Liver (tissue), 9 donors: ENCODE data around the gene IFNA4. TPM values are rescaled to one million over a fixed set of nuclear protein-coding genes. Genes with fewer than 3 reads are reported as not detected.

Source experiments
- DNase-seq: peaks from one replicate; pipeline ENCODE4 v3.0.0-alpha.2; 2017; ENCODE audit warnings: low spot score
- H3K27ac ChIP-seq, 2 donors: one replicate each; pipeline ENCODE4 v1.7.0; 2013; ENCODE audit warnings: inconsistent platforms in 2 of 2, low read length in 2 of 2, control low read depth in 1 of 2, low read depth in 1 of 2, mild to moderate bottlenecking in 1 of 2
- H3K27me3 ChIP-seq, 4 donors: one replicate each; pipeline versions ENCODE4 v1.6.1 to v1.7.0; 2013; ENCODE audit warnings: low read length in 3 of 4, inconsistent platforms in 1 of 4, mild to moderate bottlenecking in 1 of 4, moderate library complexity in 1 of 4; ENCODE audit not compliant: control insufficient read depth in 4 of 4, insufficient read depth in 4 of 4
- H3K36me3 ChIP-seq, 4 donors: one replicate each; pipeline versions ENCODE4 v1.6.1 to v1.7.0; 2013; ENCODE audit warnings: low read length in 3 of 4, mild to moderate bottlenecking in 3 of 4, low read depth in 1 of 4, moderate library complexity in 1 of 4; ENCODE audit not compliant: control insufficient read depth in 4 of 4, insufficient read depth in 3 of 4
- H3K4me1 ChIP-seq, 4 donors: one replicate each; pipeline versions ENCODE4 v1.6.1 to v1.7.0; 2013; ENCODE audit warnings: low read length in 3 of 4, mild to moderate bottlenecking in 3 of 4, moderate library complexity in 1 of 4; ENCODE audit not compliant: control insufficient read depth in 4 of 4, insufficient read depth in 4 of 4
- H3K4me3 ChIP-seq, 3 donors: one replicate each; pipeline versions ENCODE4 v1.6.1 to v1.7.0; 2013; ENCODE audit warnings: low read length in 3 of 3, control low read depth in 1 of 3, low read depth in 1 of 3, mild to moderate bottlenecking in 1 of 3
- H3K9ac ChIP-seq, 2 donors: one replicate each; pipeline ENCODE4 v1.7.0; 2013; ENCODE audit warnings: low read length in 2 of 2, mild to moderate bottlenecking in 2 of 2, moderate library complexity in 2 of 2, control low read depth in 1 of 2, low read depth in 1 of 2
- H3K9me3 ChIP-seq, 4 donors: one replicate each; pipeline versions ENCODE4 v1.6.1 to v1.7.0; 2013; ENCODE audit warnings: low read length in 3 of 4; ENCODE audit not compliant: control insufficient read depth in 4 of 4
- CTCF ChIP-seq: fragments of 150-350 bp; IDR thresholded peaks from 2 replicates; pipeline ENCODE4 v1.5.1; 2017; ENCODE audit warnings: improper control_type of control experiment, low read depth, low read length; ENCODE audit not compliant: missing input control
- EGR1 ChIP-seq, 2 donors: IDR thresholded peaks; 2 replicates each; pipeline ENCODE4 v1.6.1; 2016 to 2018; ENCODE audit warnings: antibody characterized with exemption in 2 of 2, low read depth in 2 of 2
- FOXA1 ChIP-seq: IDR thresholded peaks from 2 replicates; pipeline ENCODE4 v1.6.1; 2016; ENCODE audit warnings: antibody characterized with exemption
- GABPA ChIP-seq, 2 donors: IDR thresholded peaks in 1 of 2; conservative IDR thresholded peaks in 1 of 2; 2 replicates each; pipeline ENCODE4 v1.6.1; 2016; ENCODE audit warnings: antibody characterized with exemption in 2 of 2, mild to moderate bottlenecking in 1 of 2, moderate library complexity in 1 of 2
- NR2F2 ChIP-seq: IDR thresholded peaks from 2 replicates; pipeline ENCODE4 v1.6.1; 2016; ENCODE audit warnings: antibody characterized with exemption
- RAD21 ChIP-seq, 2 donors: IDR thresholded peaks; 2 replicates each; pipeline ENCODE4 v1.6.1; 2016; ENCODE audit warnings: antibody characterized with exemption in 2 of 2, mild to moderate bottlenecking in 2 of 2
- YY1 ChIP-seq: IDR thresholded peaks from 2 replicates; pipeline ENCODE4 v1.6.1; 2016; ENCODE audit warnings: antibody characterized with exemption, mild to moderate bottlenecking
- WGBS: extraction: QIAGEN DNeasy Blood & Tissue Kit; methylation state at CpG from one replicate; pipeline ENCODE4 v1.1.7; 2013; 5-methylcytosine and 5-hydroxymethylcytosine counted together
- polyA plus RNA-seq, 2 donors: library from polyadenylated mRNA; stranded (reverse) in 1 of 2; unstranded in 1 of 2; fragments of 200-250 nt in 1 of 2; fragments of >200 nt in 1 of 2; fragmentation: Nextera tagmentation in 1 of 2; extraction: Ambion mirVana in 1 of 2; gene quantifications; one replicate each; pipeline versions ENCODE4 v1.2.1 to v1.2.3, GENCODE V29; 2013 to 2015
- total RNA-seq, 2 donors: library from RNA; depleted of rRNA; stranded (reverse); fragments of >200 nt; gene quantifications; one replicate each; pipeline ENCODE4 v1.2.3, GENCODE V29; 2014
- TF ChIP-seq, protein P1 (sequence below): IDR thresholded peaks from 2 replicates; pipeline ENCODE4 v1.6.1; 2016; ENCODE audit warnings: antibody characterized with exemption, mild to moderate bottlenecking
- donor health status: healthy.
- donor health status: healthy.
- donor health status: healthy.
- donor health status: healthy.
- donor health status: healthy.

Gene IFNA4
- total and polyA plus RNA-seq, 4 donors = not detected

DNA sequence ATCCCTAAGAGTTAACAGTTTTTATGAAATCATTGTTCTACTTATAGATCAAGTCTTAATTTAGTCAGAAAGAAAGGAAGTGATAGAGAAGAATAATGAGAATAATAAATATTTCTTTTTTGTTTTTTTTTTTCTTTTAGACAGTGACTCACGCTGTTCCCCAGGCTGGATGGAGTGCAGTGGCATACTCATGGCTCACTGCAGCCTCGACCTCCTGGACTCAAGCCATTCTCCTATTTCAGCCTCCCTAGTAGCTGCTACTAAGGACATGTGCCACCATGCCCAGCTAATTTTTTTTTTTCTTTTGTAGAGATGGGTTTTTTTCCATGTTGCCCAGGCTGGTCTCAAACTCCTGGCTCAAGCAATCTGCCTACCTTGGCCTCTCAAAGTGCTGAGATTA lies 31.9 kb downstream of the IFNA4 start (continued):
- TF ChIP-seq, protein P1, sequence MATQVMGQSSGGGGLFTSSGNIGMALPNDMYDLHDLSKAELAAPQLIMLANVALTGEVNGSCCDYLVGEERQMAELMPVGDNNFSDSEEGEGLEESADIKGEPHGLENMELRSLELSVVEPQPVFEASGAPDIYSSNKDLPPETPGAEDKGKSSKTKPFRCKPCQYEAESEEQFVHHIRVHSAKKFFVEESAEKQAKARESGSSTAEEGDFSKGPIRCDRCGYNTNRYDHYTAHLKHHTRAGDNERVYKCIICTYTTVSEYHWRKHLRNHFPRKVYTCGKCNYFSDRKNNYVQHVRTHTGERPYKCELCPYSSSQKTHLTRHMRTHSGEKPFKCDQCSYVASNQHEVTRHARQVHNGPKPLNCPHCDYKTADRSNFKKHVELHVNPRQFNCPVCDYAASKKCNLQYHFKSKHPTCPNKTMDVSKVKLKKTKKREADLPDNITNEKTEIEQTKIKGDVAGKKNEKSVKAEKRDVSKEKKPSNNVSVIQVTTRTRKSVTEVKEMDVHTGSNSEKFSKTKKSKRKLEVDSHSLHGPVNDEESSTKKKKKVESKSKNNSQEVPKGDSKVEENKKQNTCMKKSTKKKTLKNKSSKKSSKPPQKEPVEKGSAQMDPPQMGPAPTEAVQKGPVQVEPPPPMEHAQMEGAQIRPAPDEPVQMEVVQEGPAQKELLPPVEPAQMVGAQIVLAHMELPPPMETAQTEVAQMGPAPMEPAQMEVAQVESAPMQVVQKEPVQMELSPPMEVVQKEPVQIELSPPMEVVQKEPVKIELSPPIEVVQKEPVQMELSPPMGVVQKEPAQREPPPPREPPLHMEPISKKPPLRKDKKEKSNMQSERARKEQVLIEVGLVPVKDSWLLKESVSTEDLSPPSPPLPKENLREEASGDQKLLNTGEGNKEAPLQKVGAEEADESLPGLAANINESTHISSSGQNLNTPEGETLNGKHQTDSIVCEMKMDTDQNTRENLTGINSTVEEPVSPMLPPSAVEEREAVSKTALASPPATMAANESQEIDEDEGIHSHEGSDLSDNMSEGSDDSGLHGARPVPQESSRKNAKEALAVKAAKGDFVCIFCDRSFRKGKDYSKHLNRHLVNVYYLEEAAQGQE = no peak

DNA sequence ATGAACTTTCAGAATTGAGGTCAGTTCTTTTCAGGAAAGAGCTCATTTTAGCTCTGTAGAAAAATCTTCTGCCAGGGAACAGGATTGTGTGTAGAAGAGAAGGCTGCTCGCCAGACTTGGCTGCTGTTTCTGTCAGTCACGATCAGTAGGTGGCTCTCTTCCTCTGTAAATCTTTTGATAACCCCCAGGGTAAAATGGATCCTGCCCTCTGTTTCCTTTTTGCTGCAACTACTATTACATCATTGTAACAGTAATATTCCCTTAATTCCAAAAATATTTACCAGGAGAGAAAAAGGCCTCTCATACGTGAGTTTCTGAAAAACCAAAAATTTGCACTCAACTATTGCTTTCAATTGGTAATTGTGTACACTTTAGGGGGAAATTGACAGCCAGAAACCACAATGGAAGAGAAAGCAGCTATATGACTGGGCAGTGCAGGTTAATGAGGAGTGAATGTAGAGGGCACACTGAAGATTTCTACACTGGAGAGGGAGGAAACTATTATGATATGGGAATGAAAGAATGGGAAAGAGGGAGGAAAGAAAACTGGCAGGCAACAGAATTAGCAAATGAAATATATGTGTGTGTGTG lies 33.3 kb downstream of the IFNA4 start:
- Histone ChIP-seq H3K9ac (no peak overlapping the region), H3K4me3 (no peak overlapping the region), H3K4me1 (peaks cover 0 to 3% (median 0%) of the 10 kb centered on the region in 4 donors), H3K27me3 (no peaks in the 10 kb centered on the region), H3K9me3 (peaks cover 0 to under 1% (median 0%) of the 10 kb centered on the region in 4 donors), H3K36me3 (no peaks in the 10 kb centered on the region), H3K27ac (no peak overlapping the region)
- 7% methylated on average over 3 of the region's 3 CpGs for WGBS
- DNase-seq = no peak
- TF ChIP-seq GABPA (IDR thresholded peaks at IDR 0.05 in 1 of 2, conservative IDR thresholded peaks at IDR 0.05 in 1 of 2) (no peak), YY1 (no peak), EGR1 (IDR thresholded peaks at IDR 0.05; ENCODE audit: low read depth in 2 of 2) (no peak), RAD21 (IDR thresholded peaks at IDR 0.05) (peak in 1 of 2 donors; percentile 12)

GRCh38 chr9:21153336-21154017 lies 33.9 kb downstream of the IFNA4 start:
- H3K4me1 ChIP-seq = peaks cover 0 to 3% (median 0%) of the 10 kb centered on the region in 4 donors
- WGBS = 32% methylated on average over 3 of the region's 3 CpGs
- no peaks in the 10 kb centered on the region for H3K36me3 ChIP-seq
- no peak for DNase-seq
- no peaks in the 10 kb centered on the region for H3K27me3 ChIP-seq
- TF ChIP-seq FOXA1 (no peak), RAD21 (IDR thresholded peaks at IDR 0.05) (no peak), NR2F2 (no peak), EGR1 (IDR thresholded peaks at IDR 0.05; ENCODE audit: low read depth in 2 of 2) (no peak), CTCF (no peak), YY1 (no peak)
- TF ChIP-seq, protein P1 = no peak
- H3K4me3 ChIP-seq = no peak overlapping the region
- H3K9me3 ChIP-seq = peaks cover 0 to 2% (median under 1%) of the 10 kb centered on the region in 4 donors
- no peak overlapping the region for H3K9ac ChIP-seq
- H3K27ac ChIP-seq = no peak overlapping the region
